HepG2 (cell line): ENCODE measurements around the gene CAD. TPM values are rescaled to one million over a fixed set of nuclear protein-coding genes. Genes with fewer than 3 reads are reported as not detected.

Experiments used
- BHLHE40 ChIP-seq: IDR thresholded peaks from 2 replicates; pipeline ENCODE4 v1.6.1; 2011; ENCODE audit warnings: low read length, improper control_type of control experiment
- BRD4 ChIP-seq: sonication (generic); formaldehyde crosslinking; IDR thresholded peaks from 2 replicates; pipeline ENCODE4 v1.4.0; 2020; ENCODE audit warnings: missing genetic modification reagents
- DZIP1 ChIP-seq: sonication (generic); formaldehyde crosslinking; IDR thresholded peaks from 2 replicates; pipeline ENCODE4 v1.5.0; 2020; ENCODE audit warnings: mild to moderate bottlenecking, missing genetic modification reagents
- FIP1L1 ChIP-seq: fragments of 200-400 bp; formaldehyde crosslinking; IDR thresholded peaks from 2 replicates; pipeline ENCODE4 v1.6.1; 2018; ENCODE audit warnings: low read depth, mild to moderate bottlenecking, low read length, moderate library complexity, borderline replicate concordance; ENCODE audit not compliant: insufficient read depth
- FOXP1 ChIP-seq, 2 experiments: fragments of 450-650 bp in 1 of 2; IDR thresholded peaks; 2 replicates each; pipeline ENCODE4 v1.6.1; 2017 to 2018; ENCODE audit warnings: antibody characterized with exemption in 1 of 2
- HNRNPL ChIP-seq: fragments of 200-400 bp; formaldehyde crosslinking; IDR thresholded peaks from 2 replicates; pipeline ENCODE4 v1.6.1; 2017; ENCODE audit warnings: mild to moderate bottlenecking, low read depth, low read length
- JUN ChIP-seq: sonication (generic); formaldehyde crosslinking; IDR thresholded peaks from 2 replicates; pipeline ENCODE4 v1.4.0; 2020; ENCODE audit warnings: mild to moderate bottlenecking, missing genetic modification reagents
- MAFF ChIP-seq: IDR thresholded peaks from 2 replicates; pipeline ENCODE4 v1.6.1; 2011; ENCODE audit warnings: low read depth, low read length, improper control_type of control experiment
- SMAD9 ChIP-seq: sonication (generic); formaldehyde crosslinking; IDR thresholded peaks from 2 replicates; pipeline ENCODE4 v1.5.1; 2020; ENCODE audit warnings: mild to moderate bottlenecking, missing genetic modification reagents
- TFAP4 ChIP-seq: sonication (generic); IDR thresholded peaks from 2 replicates; pipeline ENCODE4 v1.6.1; 2016; ENCODE audit warnings: low read depth, borderline replicate concordance
- U2AF2 ChIP-seq: fragments of 200-400 bp; formaldehyde crosslinking; IDR thresholded peaks from 2 replicates; pipeline ENCODE4 v1.6.1; 2017; ENCODE audit warnings: low read depth, mild to moderate bottlenecking, low read length
- ZFP82 ChIP-seq: sonication (generic); formaldehyde crosslinking; IDR thresholded peaks from 2 replicates; pipeline ENCODE4 v1.5.1; 2020; ENCODE audit warnings: mild to moderate bottlenecking, missing genetic modification reagents, borderline replicate concordance
- ZNF644 ChIP-seq: IDR thresholded peaks from 2 replicates; pipeline ENCODE4 v1.6.1; 2016; ENCODE audit warnings: low read depth
- ZNF772 ChIP-seq: sonication (generic); formaldehyde crosslinking; IDR thresholded peaks from 2 replicates; pipeline ENCODE4 v1.5.0; 2020; ENCODE audit warnings: mild to moderate bottlenecking, missing genetic modification reagents
- ZNF792 ChIP-seq: IDR thresholded peaks from 2 replicates; pipeline ENCODE4 v1.6.1; 2016
- polyA plus RNA-seq, 8 experiments: library from polyadenylated mRNA; depleted of rRNA in 3 of 8; stranded (reverse) in 7 of 8; unstranded in 1 of 8; fragments of >200 nt; fragmentation: Illumina TruSeq in 4 of 8; extraction: Trizol in 4 of 8; gene quantifications; 2 replicates each; pipeline versions ENCODE4 v1.2.1 to v1.2.3, GENCODE V29; 2011 to 2016; ENCODE audit warnings: low read depth in 4 of 8, missing spikeins in 1 of 8, mixed read lengths in 1 of 8; ENCODE audit not compliant: insufficient read depth in 1 of 8
- total RNA-seq, 5 experiments: library from RNA; depleted of rRNA; stranded (reverse); fragments of >200 nt; fragmentation: Illumina TruSeq; extraction: Trizol; gene quantifications; 2 replicates each; pipeline ENCODE4 v1.2.3, GENCODE V29; 2016; ENCODE audit warnings: low read depth in 1 of 5
- TF ChIP-seq, protein P1 (sequence below): sonication (generic); formaldehyde crosslinking; IDR thresholded peaks from 2 replicates; pipeline ENCODE4 v1.8.0; 2022; ENCODE audit warnings: mild to moderate bottlenecking, missing genetic modification reagents, borderline replicate concordance
- TF ChIP-seq, protein P2 (sequence below): sonication (generic); formaldehyde crosslinking; IDR thresholded peaks from 2 replicates; pipeline ENCODE4 v1.5.0; 2020; ENCODE audit warnings: mild to moderate bottlenecking, missing genetic modification reagents, borderline replicate concordance
- TF ChIP-seq, protein P3 (sequence below): sonication (generic); formaldehyde crosslinking; IDR thresholded peaks from 2 replicates; pipeline ENCODE4 v1.4.0; 2020; ENCODE audit warnings: mild to moderate bottlenecking, low read depth, missing genetic modification reagents

Gene CAD
- total and polyA plus RNA-seq, 2 of the 13 experiments (the other 11 are each of a cell fraction or from before 2014, with no cell fraction given): 21.7 to 37.0 TPM

- TF ChIP-seq, protein P1, sequence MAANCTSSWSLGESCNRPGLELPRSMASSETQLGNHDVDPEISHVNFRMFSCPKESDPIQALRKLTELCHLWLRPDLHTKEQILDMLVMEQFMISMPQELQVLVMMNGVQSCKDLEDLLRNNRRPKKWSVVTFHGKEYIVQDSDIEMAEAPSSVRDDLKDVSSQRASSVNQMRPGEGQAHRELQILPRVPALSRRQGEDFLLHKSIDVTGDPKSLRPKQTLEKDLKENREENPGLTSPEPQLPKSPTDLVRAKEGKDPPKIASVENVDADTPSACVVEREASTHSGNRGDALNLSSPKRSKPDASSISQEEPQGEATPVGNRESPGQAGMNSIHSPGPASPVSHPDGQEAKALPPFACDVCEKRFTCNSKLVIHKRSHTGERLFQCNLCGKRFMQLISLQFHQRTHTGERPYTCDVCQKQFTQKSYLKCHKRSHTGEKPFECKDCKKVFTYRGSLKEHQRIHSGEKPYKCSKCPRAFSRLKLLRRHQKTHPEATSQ (CRISPR knock-in tag): no peak
- no peak for TF ChIP-seq JUN (CRISPR knock-in tag)
- TF ChIP-seq HNRNPL: no peak
- TF ChIP-seq SMAD9 (CRISPR knock-in tag): no peak
- no peak; the same call in 1 of the 2 replicates for TF ChIP-seq BHLHE40
- TF ChIP-seq FIP1L1: no peak
- no peak for TF ChIP-seq ZNF644 (CRISPR knock-in tag)
- TF ChIP-seq, protein P2, sequence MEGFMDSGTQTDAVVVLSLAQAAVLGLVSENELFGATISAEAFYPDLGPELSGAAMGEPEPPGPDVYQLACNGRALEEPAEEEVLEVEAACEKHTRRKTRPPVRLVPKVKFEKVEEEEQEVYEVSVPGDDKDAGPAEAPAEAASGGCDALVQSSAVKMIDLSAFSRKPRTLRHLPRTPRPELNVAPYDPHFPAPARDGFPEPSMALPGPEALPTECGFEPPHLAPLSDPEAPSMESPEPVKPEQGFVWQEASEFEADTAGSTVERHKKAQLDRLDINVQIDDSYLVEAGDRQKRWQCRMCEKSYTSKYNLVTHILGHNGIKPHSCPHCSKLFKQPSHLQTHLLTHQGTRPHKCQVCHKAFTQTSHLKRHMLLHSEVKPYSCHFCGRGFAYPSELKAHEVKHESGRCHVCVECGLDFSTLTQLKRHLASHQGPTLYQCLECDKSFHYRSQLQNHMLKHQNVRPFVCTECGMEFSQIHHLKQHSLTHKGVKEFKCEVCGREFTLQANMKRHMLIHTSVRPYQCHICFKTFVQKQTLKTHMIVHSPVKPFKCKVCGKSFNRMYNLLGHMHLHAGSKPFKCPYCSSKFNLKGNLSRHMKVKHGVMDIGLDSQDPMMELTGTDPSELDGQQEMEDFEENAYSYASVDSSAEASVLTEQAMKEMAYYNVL (CRISPR knock-in tag): no peak
- TF ChIP-seq BRD4: no peak
- TF ChIP-seq TFAP4: no peak
- TF ChIP-seq ZNF772 (CRISPR knock-in tag): peak; percentile 44; the same call in 1 of the 2 replicates
- TF ChIP-seq ZNF792: no peak
- TF ChIP-seq FOXP1 (IDR thresholded peaks at IDR 0.05): no peak
- no peak for TF ChIP-seq FOXP1 (CRISPR knock-in tag; IDR thresholded peaks at IDR 0.05)
- TF ChIP-seq, protein P3, sequence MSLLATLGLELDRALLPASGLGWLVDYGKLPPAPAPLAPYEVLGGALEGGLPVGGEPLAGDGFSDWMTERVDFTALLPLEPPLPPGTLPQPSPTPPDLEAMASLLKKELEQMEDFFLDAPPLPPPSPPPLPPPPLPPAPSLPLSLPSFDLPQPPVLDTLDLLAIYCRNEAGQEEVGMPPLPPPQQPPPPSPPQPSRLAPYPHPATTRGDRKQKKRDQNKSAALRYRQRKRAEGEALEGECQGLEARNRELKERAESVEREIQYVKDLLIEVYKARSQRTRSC: no peak
- TF ChIP-seq U2AF2: no peak
- no peak for TF ChIP-seq MAFF
- TF ChIP-seq ZFP82 (CRISPR knock-in tag): no peak
- TF ChIP-seq DZIP1 (CRISPR knock-in tag): peak; percentile 84; the same call in 1 of the 2 replicates
Observed at GRCh38 chr2:27217173-27218121, at the start of gene CAD (continued).
